GM20000 (cell line): Measurements from ENCODE around the gene PAPSS2.
"Not testable (repeated sequence)": the region's sequence is repeated elsewhere in the genome, so short reads cannot be mapped to it uniquely, and the experiment has no call there.

ENCODE experiments used
- DNase-seq: peaks from one replicate; pipeline ENCODE4 v3.0.0; 2012; ENCODE audit warnings: low spot score
- CTCF ChIP-seq: IDR thresholded peaks from 2 replicates; pipeline ENCODE4 v1.5.1; 2012; ENCODE audit warnings: mild to moderate bottlenecking, control low read depth; ENCODE audit errors: extremely low read depth, missing control alignments

The PAPSS2 gene

GRCh38 chr10:87744606-87745005, 84.9 kb downstream of the PAPSS2 start:
- DNase-seq, result no peak
- TF ChIP-seq CTCF, result no peak

GRCh38 chr10:87746911-87747310, 87.2 kb downstream of the PAPSS2 start:
- no peak for TF ChIP-seq CTCF
- no peak for DNase-seq

GRCh38 chr10:87748244-87748643, 88.6 kb downstream of the PAPSS2 start:
- DNase-seq, result not testable (repeated sequence)

- no peak for TF ChIP-seq CTCF
- DNase-seq, result no peak
These were observed 90.5 kb downstream of the PAPSS2 start for GRCh38 chr10:87750001-87750671.

GRCh38 chr10:87750817-87751216, 91.1 kb downstream of the PAPSS2 start:
- no peak for TF ChIP-seq CTCF
- no peak for DNase-seq

GRCh38 chr10:87751274-87751673, 91.6 kb downstream of the PAPSS2 start:
- DNase-seq, result no peak
- TF ChIP-seq CTCF, result no peak

- DNase-seq, result no peak
- no peak for TF ChIP-seq CTCF
These were observed 92.9 kb downstream of the PAPSS2 start for GRCh38 chr10:87752566-87752965.
